T-helper 22 cell (primary cell): ENCODE data around the gene KRTAP4-11.
"Not testable (repeated sequence)": the region's sequence is repeated elsewhere in the genome, so short reads cannot be mapped to it uniquely, and the experiment has no call there.

Experiments used
- DNase-seq: peaks from one replicate; pipeline ENCODE4 v3.0.0-alpha.2; 2020; ENCODE audit warnings: low read depth

KRTAP4-11 gene

DNA sequence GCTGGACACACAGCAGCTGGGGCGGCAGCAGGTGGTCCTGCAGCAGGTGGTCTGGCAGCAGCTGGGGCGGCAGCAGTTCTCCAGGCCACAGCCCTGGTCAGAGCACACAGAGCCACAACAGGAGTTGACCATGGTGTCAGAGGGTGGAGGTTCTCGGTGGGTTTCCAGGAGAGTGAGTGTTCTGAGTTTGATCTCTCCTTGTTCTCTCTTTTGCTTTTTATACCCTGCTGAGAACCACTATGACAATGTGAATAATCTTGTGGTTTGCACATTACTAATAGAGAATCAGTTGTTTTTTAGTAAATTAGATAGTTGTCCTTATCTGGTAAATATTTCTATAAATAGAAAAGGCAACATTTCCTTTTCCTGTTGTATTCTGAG is 5.8 kb upstream of the KRTAP4-11 start, which contains the start of gene KRTAP4-12:
Gene KRTAP4-12, minus strand, starts transcription at position 192 of the 381 bp plus-strand sequence. Its CDS starts 60 bp downstream, at position 132.
- not testable (repeated sequence) for DNase-seq

- not testable (repeated sequence) for DNase-seq
Observed at GRCh38 chr17:41123292-41123990, 5.3 kb upstream of the KRTAP4-11 start.

- DNase-seq = no peak
Observed at GRCh38 chr17:41121742-41122141, 3.6 kb upstream of the KRTAP4-11 start.

DNA sequence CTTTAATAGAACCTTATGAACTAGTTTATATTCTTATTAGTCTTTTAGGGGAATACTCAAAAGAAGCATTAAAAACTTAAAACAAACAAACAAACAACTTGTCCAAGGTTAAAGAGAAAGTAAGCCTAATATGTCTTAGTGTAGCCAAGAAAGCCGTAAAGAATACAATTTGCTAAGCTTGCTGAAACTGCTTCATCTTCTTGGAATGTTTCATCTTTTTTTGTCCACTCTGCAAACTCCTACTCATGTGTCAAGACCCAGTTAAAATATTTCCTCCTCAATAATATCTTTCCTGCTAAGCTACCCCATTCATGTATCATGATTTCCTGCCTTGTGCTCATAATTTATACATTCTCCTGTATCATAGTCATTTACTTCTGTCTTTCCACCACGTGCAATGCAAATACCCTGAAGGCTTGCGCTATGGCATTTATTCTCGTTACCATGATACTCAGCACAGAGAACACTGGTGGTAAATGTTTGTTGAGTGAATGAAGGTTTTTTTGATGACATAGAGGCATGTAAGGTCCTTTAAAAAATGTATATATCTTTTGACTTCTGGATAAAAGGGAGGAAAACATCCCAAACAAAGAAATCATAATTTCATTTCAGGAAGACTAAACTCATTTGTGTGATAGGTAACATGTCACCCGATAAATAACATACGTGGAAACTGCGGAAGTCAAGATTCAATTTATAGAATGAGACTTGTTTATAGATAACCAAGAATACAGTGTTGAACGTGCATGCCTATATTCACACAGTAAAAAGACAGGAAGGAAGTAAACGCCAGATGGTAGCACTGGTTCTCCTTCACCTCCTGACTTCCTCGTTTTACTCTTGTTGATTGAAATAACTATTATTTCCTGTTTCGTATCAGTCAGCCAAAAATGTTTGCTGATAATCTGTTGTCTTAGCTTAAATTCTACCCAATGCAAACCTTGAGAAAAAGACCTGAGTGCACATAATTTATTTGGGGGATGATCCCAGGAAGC is 1.8 kb upstream of the KRTAP4-11 start:
- DNase-seq = not testable (repeated sequence)

GRCh38 chr17:41118721-41119120 is 548 bp upstream of the KRTAP4-11 start:
- no peak for DNase-seq

DNA sequence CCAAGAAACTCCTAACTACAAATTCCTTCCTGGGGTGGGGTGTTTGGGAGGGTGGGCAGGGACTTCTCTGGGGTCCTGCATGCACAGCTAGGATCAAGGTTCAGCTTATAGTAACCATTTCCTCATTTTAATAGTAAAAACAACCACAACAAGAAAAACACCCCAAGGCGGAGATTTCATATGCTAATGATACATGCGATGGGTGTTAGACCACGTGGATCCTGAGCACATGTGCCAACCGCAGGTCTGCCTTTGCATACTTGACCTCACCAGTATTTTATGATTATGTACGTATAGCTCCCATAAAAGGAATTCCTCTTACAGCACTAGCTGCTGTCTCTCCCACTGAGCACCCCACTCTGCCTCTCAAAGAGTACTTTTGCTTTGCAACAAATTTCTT is 1.9 kb downstream of the KRTAP4-11 start:
- no peak for DNase-seq

DNA sequence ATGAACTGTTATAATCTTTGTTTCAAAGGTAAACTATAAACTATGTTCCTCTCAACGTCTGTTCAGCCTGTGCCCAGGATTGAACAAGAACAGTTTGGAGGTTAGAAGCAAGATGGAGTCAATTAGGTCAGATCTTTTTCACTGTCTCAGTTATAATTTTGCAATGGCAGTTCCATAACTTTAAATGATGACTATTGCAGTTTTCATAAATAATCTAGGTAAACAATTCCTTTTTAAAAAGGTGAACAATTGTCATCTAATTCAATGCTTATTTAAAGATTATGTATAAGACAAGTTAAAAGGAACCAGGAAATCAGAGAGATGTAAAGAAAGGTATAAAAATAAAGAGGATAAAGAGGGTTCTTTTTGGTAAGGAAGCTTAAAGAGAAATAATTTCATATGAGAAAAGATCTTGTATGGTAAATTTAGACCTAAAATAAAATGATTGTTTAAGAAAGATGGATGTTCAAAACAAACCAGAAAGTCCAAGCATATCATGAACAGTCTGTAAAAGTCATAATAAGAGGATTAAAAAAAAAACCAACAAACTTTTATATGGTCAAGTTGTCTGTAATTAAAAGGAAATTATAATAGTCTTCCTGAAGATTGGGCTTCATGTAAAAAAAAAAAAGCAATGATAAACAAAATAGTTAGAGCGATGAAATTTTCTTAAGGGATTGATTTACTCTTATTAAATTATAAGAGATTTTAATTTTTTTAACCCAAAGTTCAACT is 6.9 kb downstream of the KRTAP4-11 start:
- no peak for DNase-seq

- not testable (repeated sequence) for DNase-seq
Observed at GRCh38 chr17:41108728-41109386, 9.3 kb downstream of the KRTAP4-11 start.

- DNase-seq = no peak
Observed at GRCh38 chr17:41107941-41108450, 10.2 kb downstream of the KRTAP4-11 start.

DNA sequence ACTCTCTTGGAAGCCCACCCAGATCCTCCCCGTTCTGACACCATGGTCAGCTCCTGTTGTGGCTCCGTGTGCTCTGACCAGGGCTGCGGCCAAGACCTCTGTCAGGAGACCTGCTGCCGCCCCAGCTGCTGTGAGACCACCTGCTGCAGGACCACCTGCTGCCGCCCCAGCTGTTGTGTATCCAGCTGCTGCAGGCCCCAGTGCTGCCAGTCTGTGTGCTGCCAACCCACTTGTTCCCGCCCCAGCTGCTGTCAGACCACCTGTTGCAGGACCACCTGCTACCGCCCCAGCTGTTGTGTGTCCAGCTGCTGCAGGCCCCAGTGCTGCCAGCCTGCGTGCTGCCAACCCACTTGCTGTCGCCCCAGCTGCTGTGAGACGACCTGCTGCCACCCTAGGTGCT is 12.8 kb downstream of the KRTAP4-11 start, which contains the start of gene KRTAP4-9:
Gene KRTAP4-9, plus strand, starts transcription at position 43 of the 400 bp plus-strand sequence. Its CDS starts 0 bp downstream, at position 43.
- DNase-seq = not testable (repeated sequence)

- not testable (repeated sequence) for DNase-seq
Observed at GRCh38 chr17:41104386-41105038, 13.7 kb downstream of the KRTAP4-11 start.

DNA sequence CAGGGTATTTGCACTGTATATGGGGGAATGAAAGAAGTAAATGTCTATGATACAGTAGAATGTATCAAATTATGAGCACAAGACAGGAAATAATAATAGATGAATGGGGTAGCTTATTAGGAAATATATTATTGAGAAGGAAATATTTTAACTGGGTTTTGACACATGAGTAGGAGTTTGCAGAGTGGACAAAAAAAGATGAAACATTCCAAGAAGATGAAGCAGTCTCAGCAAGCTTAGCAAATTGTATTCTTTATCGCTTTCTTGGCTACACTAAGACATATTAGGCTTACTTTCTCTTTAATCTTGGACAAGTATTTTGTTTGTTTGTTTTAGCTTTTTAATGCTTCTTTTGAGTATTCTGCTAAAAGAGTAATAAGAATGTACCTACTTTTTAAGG is 14.3 kb downstream of the KRTAP4-11 start:
- no peak for DNase-seq

GRCh38 chr17:41101586-41102259 is 16.4 kb downstream of the KRTAP4-11 start, which contains the start of gene KRTAP4-16:
Gene KRTAP4-16, minus strand, starts transcription at chr17:41102209. Its CDS starts 0 bp downstream, at chr17:41102209.
- DNase-seq = no peak

DNA sequence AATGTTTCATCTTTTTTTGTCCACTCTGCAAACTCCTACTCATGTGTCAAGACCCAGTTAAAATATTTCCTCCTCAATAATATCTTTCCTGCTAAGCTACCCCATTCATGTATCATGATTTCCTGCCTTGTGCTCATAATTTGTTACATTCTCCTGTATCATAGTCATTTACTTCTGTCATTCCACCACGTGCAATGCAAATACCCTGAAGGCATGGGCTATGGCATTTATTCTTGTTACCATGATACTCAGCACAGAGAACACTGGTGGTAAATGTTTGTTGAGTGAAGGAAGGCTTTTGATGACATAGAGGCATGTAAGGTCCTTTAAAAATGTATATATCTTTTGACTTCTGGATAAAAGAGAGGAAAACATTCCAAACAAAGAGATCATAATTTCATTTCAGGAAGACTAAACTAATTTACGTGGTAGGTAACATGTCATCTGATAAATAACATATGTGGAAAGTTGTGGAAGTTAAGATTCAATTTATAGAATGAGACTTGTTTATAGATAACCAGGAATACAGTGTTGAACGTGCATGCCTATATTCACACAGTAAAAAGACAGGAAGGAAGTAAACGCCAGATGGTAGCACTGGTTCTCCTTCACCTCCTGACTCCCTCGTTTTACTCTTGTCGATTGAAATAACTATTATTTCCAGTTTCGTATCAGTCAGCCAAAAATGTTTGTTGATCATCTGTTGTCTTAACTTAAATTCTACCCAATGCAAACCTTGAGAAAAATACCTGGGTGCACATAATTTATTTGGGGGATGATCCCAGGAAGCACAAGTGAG is 18.3 kb downstream of the KRTAP4-11 start:
- DNase-seq = not testable (repeated sequence)

- DNase-seq = no peak
Observed at GRCh38 chr17:41098481-41098880, 19.7 kb downstream of the KRTAP4-11 start.

DNA sequence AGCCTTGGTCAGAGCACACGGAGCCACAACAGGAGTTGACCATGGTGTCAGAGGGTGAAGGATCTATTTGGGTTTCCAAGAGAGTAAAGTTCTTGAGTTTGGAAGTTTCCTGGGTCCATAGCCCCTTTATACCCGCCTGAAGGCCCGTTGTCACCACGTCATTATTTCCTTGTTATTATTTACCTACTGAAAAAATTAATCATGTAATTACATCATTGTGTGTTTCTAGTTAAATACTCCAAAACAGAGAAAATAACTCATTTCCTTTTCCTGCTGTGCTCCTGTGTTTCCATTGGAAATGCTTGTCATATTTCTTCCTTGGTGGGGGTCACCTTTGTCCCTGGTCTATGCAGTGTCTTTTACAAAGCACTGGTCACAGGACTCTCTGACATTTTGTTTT is 20.1 kb downstream of the KRTAP4-11 start, which contains the start of gene KRTAP4-8:
Gene KRTAP4-8, minus strand, starts transcription at position 101 of the 400 bp plus-strand sequence. Its CDS starts 58 bp downstream, at position 43.
- DNase-seq = no peak

DNA sequence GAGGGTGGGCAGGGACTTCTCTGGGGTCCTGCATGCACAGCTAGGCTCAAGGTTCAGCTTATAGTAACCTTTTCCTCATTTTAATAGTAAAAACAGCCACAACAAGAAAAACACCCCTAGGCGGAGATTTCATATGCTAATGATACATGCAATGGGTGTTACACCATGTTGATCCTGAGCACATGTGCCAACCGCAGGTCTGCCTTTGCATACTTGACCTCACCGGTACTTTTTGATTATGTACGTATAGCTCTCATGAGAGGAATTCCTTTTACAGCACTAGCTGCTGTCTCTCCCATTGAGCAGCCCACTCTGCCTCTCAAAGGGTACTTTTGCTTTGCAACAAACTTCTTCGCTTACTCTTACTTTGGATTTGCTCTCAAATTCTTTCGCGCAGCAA is 22.1 kb downstream of the KRTAP4-11 start:
- no peak for DNase-seq

DNA sequence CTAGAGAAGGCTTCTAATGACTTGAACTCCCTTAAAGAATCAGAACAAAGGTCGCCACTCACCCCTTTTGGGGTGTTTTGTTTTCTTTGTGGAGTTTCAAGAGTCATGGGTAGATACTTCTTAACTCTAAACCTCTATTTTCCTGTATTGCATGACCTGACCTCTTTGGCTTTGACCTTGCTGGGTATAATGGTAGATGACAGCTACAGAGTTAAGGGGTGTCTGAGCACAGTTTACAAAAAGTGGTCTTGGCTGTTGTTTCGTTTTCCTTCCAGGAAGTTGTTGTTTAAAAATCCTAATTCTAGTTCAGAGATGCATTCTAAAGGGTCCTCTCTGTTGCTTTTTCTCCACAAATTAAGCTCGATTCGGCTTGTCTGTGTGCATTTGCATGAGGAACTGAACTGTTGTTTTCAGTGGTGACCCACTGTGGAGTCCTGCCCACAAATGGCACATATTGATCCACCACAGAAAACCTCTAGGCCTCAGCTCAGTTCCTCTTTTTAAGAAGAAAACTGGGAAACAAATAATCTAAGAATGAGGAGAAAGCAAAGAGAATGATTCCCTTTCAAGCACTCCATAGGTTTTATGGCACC is 29.3 kb downstream of the KRTAP4-11 start:
- DNase-seq = not testable (repeated sequence)
